ENCODE data around the gene MTFR1L. TPM values are rescaled to one million over a fixed set of nuclear protein-coding genes. Genes with fewer than 3 reads are reported as not detected.

MTFR1L gene
- total RNA-seq, 1 donor from 2014 or later: 51.1 TPM

DNA sequence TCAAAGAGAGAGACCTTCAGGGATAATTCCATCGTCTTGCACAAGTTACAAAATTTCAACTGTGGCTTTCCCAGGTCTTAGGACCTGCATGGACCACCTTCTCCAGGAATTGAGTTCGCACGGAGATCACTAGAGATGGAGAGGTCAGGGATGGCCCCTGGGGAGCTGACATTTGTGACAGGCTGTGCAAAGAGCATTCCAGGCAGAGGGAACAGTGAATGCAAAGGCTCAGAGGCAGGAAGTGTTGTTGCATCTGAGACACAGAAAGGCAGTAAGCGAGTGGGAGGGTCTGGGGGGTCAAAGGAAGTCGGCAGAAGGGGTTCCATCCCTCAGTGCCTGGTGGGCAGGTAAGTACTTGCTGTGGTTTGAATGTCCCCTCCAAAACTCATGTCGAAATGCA, 29.3 kb upstream of the MTFR1L start:
- no peak for DNase-seq

DNA sequence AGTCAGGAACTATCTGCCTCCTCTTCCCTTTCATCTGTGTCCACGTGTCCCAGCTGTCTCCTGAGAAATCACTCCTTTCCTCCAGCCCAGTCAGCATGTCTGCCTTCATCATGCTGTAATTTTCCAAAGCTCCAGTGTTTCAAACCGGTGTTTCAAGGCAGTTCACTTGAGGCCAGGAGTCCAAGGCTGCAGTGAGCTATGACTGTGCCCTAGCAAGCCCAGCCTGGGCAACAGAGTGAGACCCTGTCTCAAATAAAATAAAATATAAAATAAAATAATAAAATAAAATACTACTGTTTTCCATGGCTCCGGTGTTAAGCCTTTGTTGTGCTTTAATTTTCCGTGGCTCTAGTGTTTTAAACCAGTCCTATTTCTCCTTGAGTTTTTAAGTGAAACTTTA, 27.6 kb upstream of the MTFR1L start:
- DNase-seq: no peak

DNA sequence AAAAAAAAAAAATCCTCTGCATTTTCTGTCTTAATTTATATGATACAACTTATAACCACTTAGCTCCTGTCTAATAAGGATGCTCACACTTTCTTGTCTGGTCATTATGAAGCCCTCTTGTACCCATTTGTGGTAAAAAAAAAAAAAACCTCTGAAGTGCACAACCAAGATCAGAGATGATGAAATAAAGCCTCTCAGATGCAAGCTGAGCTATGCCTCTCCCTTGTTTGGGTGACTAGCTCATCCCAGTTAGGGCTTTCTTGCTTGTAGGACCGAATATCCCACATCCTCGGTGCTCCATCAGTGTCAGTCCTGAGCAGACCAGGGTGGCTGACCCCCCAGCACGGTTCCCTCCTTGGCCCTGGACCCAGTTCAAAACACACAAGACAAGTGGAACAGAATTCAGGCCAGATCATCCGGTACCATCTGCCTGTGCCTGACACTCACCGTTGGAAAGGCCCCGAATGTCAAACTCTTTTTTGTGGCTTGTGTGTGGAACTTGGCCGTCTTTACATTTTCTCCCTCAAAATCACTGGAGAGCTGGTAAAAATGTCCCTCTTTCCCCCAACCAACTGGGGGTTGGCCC, 26.1 kb upstream of the MTFR1L start:
- DNase-seq: no peak

DNA sequence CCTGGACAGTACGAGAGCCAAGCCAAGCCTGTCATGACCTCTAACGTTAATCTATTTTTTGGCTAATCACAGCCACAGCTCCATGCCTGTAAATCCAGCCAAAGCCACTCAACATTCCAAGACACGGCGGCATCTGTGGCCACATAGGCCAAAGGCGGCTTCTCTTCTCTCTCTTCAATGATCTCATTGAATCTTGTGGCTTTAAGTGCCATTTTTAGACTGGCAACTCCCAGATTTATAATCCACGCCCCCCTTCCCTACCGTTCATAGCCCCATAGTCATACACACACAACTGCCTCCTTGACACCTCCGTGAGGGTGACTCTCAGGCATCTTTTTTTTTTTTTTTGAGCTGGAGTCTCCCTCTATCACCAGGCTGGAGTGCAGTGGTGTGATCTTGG, 25.4 kb upstream of the MTFR1L start:
- DNase-seq: no peak

DNA sequence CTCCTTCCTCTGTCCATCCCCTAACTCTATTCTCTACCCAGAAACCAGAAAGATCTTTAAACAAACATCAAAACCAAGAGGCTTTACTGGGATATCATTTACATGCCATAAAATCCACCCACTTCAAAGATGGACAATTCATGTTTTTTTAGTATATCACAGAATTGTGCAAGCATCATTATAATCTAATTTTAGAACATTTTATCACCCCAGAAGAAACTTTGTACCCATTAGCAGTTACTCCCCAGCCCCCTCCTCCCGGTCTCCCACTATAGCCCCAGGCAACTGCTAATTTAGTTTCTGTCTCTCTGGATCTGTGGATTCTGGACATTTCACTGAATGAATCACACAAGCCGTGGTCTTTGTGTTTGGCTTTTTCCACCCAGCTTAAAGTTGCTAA, 24.5 kb upstream of the MTFR1L start:
- no peak for DNase-seq

DNA sequence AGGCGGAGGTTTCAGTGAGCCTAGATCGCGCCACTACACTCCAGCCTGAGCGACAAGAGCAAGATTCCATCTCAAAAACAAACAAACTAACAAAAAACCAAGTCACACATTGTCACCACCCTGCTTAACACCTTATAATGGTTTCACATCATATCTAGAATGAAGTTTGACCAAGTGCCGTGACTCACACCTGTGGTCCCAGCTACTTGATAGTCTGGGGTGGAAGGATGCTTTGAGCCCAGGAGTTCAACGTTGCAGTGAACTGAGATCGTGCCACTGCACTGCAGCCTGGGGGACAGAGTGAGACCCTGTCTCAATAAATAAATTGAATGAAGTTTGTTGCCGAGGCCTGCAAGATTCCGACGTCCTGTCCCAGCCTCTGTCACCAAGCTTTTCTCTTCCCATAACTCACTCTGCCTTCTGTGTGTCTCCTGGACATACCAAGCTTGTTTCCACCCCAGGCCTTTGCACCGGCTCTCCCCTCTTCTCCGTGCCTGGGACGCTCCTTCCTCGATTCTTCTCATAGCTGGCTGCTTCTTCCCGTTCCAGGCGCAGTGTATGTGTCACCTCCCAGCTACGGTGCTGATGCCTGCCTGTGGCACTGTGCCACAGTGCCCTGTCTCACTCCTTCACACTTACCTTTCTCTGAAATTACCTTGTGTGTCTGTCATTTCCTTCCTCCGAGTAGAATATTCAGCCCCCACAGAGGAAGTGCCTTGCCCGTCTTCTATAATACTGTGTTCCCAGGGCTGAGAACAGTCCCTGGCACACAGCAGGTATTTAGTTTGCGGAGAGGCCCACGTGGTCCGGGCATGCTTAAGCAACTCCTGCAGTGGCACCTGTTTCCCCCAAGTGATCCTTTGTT, 23.6 kb upstream of the MTFR1L start:
- DNase-seq: no peak

DNA sequence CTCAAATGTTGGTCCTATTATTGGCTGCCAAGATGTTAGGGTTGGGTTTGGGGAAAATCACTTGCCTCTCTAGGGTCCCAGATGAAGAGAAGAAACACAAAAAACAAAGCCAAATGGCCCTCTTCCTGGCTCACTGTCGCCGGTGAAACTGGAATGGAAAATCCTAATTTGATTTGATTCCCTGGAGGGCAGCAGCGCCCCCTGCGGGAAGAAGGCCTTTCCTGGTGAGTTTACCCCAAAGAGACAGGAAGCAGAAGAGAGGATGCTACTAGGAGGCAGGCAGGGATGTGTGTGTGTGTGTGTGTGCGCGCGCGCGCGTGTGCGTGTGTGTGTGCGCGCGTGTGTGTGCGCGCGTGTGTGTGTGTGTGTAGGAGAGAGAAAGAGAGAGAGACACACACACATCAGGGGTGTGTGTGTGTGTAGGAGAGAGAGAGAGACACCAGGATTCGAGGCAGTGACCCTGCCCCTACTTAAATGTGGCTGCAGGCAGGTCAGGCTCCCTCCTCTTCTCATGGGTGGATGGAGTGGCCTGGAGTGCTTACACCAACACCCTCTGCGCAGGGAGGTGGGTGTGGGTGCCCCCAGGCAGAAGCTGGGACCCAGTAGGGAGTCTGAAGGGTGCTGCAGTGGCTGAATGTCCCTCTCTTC, 22.8 kb upstream of the MTFR1L start:
- DNase-seq: peak; percentile 88

DNA sequence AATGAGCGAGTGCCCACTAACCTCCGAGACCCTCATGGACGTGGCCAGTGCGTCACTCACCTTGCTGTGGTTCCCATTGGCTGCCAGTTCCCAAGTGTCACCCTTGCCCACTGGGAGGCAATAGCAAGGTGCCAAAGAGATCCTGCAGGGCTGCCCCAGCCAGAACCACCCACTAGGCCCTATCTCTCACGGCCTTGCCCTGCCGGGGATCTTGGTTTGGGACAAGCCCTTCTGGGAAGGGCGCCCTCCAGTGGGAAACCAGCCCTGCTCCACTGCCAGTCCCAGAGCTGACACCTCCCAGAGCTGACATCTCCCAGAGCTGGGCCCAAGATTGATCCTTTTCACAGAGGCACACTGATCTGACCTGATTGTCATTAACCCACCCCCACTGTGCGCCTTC, 21.8 kb upstream of the MTFR1L start:
- no peak for DNase-seq

DNA sequence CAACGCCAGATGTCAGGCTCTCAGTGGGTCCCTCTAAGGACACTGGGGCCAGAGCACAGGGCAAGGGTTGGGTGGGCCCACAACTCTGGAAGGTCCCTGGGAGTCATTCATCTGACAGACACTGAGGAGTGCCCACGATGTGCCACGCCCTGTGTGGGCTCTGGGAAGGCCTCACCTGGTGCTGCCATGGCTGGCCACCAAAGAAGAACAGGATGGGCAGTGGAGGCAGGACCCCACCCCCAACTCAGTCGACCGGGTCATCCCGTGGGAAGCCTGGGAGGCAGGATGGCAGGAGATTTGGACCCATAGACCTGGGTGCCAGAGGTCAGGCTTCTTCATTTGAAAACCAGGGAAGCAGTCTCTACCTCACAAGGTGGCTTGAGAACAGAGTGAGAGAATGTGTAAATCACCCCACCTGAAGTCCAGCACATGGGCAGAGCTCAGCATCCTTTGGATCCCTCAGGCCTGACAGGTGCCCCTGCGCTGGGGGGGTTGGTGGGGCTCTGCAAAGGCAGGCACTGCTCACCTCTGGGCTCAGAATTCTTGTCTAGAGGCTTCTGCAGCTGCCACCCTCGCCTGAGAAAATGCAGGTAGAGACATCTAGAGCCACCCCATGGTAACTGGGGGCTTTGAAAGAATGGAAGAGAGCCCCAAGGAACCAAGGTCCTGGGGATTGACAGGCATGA, 20.9 kb upstream of the MTFR1L start:
- no peak for DNase-seq

DNA sequence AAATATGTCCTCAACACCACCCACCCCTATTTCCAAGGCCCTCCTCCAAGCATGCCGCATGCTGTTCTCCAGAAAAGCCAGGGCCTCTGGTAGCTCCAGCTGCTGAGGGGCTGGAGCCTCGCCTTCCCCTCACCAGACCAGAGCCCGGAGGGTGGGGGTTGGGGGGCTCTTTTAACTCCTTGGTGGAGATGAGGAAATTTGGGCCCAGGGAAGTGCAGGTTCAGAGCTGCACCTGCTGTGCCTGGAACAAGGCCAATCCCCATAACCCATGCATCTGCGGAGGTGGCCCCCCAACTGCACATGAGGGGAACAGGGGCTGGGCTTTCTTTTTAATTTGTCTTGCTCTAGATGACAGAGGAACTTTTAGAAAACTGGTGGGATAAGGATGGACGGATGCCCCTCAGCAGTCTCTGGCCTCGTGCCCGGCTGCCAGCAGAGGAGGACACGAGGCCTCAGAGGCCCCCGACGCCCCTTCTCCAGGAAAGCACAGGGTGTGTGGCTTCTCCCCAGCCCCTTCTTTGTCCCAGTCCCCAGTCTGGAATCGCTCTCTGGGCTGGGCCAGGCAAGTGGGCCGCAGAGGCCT, 20.3 kb upstream of the MTFR1L start:
- DNase-seq: peak; percentile 38

DNA sequence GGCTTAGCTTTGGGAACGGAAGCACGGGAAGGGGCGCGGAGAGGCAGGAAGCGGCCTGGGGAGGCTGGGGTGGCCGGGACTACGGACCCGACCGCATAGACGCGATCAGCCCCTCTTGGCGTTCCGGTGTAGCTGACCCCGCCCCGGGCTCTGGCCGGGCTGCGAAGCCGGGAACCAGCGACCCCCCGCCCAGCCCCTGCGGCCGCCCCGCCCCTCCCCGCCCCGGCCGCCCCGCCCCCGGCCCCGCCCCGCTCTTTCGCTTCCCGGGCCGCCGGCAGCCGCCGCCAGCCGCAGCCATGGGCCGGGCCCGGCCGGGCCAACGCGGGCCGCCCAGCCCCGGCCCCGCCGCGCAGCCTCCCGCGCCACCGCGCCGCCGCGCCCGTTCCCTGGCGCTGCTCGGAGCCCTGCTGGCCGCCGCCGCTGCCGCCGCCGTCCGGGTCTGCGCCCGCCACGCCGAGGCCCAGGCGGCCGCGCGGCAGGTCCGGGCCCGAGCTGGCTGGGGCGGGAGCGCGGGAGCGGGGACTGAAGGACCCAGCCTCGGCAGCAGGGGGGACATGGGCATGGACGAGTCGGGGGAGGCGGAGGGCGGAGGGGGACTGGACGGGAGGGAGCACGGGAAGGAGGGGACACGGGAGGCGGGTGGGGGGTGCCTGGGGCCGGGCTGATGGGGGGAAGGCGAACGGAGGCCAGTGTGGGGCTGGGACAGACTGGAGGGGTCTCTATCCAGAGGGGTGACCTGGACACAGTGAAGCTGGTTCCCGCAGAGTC, 19.6 kb upstream of the MTFR1L start, which contains the start of gene SELENON:
Gene SELENON (plus strand): TSS at position 259 of the 768 bp plus-strand sequence. CDS start 38 bp downstream, at position 297.
- peak; percentile 80 for DNase-seq

DNA sequence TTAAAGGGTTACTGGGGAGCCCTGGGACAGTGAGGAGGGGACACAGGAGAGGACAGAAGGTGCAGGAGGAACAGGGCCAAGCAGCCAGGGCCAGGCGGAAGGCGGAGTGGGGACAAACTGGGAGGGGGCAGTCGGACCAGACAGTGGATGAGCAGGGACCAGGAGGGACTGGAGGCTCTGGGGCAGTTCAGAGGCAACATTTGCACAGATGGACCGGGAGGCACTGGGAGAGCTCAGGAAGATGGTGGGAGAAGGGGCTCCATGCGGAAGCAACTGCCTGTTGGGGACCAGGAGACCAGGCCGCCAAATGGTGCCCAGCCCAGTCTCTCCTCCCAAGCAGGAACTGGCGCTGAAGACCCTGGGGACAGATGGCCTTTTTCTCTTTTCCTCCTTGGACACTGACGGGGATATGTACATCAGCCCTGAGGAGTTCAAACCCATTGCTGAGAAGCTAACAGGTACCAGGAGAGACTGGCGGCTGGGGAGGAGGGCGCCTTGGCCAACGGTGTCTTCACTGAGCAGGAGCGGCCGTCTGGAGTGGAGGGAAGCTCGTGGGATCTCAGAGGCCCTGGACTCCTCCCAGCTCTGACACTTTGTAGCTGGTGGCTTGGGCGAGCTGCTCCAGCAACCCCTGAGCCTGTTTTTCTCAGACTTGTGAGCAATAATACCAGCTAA, 18.9 kb upstream of the MTFR1L start:
- no peak for DNase-seq

DNA sequence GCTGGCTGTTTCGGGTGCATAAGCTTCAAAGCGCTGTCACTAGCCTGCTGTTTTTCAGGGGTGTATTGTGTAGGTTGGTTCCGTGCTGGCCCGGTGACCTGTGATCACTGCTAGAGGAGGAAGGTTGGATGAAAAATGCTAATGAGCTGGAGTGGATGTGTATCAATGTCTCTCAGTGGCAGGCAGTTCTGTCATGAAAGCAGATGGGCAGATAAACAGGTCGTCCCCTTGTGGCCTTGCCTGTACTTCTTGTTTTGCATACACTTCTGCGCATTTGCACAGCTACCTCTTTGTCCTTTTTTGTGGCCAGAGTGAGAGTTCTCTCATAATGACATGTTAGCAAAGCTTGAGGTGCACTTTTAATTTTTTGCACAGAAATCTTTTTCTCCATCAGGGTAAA, 16.8 kb upstream of the MTFR1L start:
- DNase-seq: no peak

DNA sequence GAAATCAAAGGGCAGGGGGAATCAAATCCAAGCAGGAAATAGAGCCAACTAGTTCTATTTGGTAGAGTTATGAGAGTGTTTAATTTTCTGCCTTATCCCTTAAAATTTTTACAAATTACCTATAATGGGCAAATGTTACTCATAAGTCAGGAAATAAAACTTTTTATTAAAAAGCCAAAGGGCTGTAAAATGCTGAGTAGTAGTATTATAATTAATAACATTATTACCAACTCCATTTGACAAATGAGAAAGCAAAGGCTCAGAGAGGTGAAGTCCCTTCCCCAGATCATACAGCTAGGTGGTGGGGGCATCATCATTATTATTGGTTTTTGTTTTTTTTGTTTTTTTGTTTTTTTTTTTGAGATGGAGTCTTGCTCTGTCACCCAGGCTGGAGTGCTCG, 16.4 kb upstream of the MTFR1L start:
- DNase-seq: no peak

DNA sequence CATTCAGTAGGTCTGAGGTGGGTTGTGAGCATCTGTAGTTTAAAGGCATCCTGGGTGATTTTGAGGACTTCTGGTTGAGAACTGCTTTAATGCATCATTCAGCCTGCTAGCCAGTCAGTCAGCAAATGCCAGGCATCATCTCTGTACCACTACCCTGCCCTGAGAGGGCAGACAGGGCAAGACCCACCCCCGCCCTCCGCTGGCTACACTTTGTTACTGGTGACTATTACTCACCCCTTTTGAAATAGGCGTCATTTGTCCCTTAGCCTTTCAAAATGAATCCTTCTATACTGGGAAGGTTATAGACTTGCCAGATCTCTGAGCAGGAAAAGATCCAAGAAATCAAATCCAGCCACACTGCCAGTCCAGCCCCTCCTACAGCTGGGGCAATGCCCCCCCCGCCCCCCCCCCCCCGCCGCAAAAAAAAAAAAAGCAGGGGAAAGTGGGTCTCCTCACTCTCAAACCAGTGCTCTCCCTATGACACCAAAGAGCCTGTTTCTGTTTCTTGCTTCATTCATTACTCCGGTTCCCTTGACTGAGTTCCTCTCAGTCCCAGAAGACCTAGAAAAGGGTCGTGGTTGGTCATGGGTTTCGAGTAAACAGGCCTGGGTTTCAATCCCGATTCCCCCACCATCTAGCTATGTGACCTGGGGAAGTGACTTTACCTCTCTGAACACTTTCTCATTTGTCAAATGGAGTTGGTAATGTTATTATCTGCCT, 15.3 kb upstream of the MTFR1L start:
- no peak for DNase-seq

DNA sequence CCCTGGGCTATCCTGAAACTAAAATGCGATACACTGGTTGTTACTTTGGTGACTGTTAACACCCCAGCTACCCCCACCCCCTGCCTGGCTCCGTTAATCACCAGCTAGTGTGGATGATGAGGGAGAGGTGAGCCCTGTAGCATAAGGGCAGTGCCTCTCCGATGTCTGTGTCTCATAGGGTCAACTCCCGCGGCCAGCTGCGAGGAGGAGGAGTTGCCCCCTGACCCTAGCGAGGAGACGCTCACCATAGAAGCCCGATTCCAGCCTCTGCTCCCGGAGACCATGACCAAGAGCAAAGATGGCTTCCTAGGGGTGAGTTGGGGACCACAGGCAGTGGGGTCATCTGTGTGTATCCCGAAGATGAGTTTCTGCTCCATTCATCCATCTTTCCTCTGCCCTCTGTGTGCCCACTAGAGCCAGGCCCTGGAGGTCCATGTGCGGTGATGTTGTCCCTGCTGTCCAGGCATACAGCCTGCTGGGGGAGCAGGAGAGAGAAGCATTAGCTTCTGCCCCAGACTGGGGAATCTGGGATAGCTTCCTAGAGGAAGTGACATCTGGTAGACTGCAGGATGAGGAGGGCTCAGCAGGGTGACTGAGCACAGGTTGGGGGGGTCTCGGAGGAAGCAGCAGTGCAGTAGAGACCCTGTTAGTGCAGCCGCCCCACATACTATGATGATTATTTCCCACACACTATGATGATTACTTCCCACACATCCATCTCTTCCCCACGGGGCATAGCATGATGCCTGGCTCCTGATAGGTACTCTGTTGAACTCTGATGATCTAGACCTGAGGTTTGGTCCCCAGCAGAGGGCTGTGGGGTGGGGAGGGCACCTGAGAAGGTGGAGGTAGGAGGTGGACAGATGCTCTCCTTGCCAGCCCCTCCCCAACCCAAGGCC, 14.5 kb upstream of the MTFR1L start:
- no peak for DNase-seq

DNA sequence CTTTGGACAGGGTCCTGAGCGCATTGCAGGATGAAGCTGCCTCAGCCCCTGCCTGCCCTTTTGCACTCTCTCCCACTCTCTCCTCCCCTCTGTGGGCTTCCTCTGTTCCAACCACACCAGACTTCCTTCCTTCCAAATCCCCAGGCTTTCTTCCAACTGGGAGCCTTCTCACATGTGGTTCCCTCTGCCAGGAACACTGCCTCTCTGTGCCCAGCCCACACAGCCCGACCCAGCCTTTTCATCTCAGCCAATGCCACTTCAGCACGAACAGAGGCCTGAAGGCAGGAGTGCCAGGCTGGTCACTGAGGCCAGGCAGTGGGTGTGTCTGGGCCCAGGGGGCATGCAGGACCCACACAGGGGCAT, 13.9 kb upstream of the MTFR1L start:
- DNase-seq: peak; percentile 63

DNA sequence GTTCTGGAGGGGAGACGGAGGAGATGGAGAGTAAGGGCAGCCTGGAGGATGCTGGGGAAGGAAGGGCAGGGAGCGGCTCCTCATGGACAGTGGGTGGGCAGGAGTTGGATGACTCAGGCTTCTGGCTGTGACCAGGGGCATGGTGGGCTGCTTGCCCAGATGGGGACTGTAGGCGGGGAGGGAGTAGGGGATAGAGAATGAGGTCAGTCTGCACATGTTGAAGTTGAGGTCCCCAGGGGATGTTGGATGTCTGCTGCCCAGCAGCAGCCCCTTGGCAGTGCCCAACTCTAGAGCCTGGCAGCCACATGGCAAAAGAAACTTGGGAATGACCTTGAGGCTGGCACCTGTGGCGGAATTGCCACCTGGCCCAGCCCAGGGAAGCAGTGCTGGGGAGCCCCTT, 13.3 kb upstream of the MTFR1L start:
- DNase-seq: peak; percentile 66
